ENCODE measurements around the gene HAUS6.
"Not testable (repeated sequence)": the region's sequence is repeated elsewhere in the genome, so short reads cannot be mapped to it uniquely, and the experiment has no call there.

The HAUS6 gene

GRCh38 chr9:19102631-19103345, at the start of gene HAUS6:
Gene HAUS6, minus strand, starts transcription at chr9:19102904. Its CDS starts 253 bp downstream, at chr9:19102651.
- DNase-seq, result peak; percentile 93 to 96

- not testable (repeated sequence) for DNase-seq
Measured at GRCh38 chr9:19152160-19152498, 49.4 kb upstream of the HAUS6 start.

- no peak for DNase-seq
Measured at GRCh38 chr9:19151425-19152159, 48.9 kb upstream of the HAUS6 start.

- DNase-seq, result no peak
Measured at GRCh38 chr9:19149230-19149629, 46.5 kb upstream of the HAUS6 start.

- no peak for DNase-seq
Measured at GRCh38 chr9:19148187-19148586, 45.5 kb upstream of the HAUS6 start.

- no peak for DNase-seq
Measured at GRCh38 chr9:19146441-19147024, 43.8 kb upstream of the HAUS6 start.

GRCh38 chr9:19145881-19146280, 43.2 kb upstream of the HAUS6 start:
- DNase-seq, result no peak

- no peak for DNase-seq
Measured at GRCh38 chr9:19140259-19140658, 37.6 kb upstream of the HAUS6 start.

- DNase-seq, result no peak
Measured at GRCh38 chr9:19138084-19138483, 35.4 kb upstream of the HAUS6 start.

- no peak for DNase-seq
Measured at GRCh38 chr9:19137282-19137681, 34.6 kb upstream of the HAUS6 start.

- no peak for DNase-seq
Measured at GRCh38 chr9:19136129-19136528, 33.4 kb upstream of the HAUS6 start.

- no peak for DNase-seq
Measured at GRCh38 chr9:19133549-19134345, 31.0 kb upstream of the HAUS6 start.

- no peak for DNase-seq
Measured at GRCh38 chr9:19130436-19130835, 27.7 kb upstream of the HAUS6 start.

GRCh38 chr9:19127871-19128500, 25.3 kb upstream of the HAUS6 start:
- DNase-seq, result peak; percentile 39 to 50

GRCh38 chr9:19124430-19124793, 21.7 kb upstream of the HAUS6 start:
- DNase-seq, result no peak

GRCh38 chr9:19122490-19123042, 19.9 kb upstream of the HAUS6 start:
- no peak for DNase-seq

- DNase-seq, result no peak
Measured at GRCh38 chr9:19120877-19121276, 18.2 kb upstream of the HAUS6 start.

- no peak for DNase-seq
Measured at GRCh38 chr9:19119801-19120440, 17.2 kb upstream of the HAUS6 start.

GRCh38 chr9:19119246-19119645, 16.5 kb upstream of the HAUS6 start:
- DNase-seq, result no peak

GRCh38 chr9:19117039-19117716, 14.5 kb upstream of the HAUS6 start:
- no peak for DNase-seq

- no peak for DNase-seq
Measured at GRCh38 chr9:19116107-19116790, 13.5 kb upstream of the HAUS6 start.
